HG03139 (cell line): Measurements from ENCODE around the gene TPRN.

Experiments used
- ATAC-seq: cut with Tn5 transposase; IDR thresholded peaks from one replicate; pipeline ENCODE4 v1.9.1; 2021; ENCODE audit not compliant: unreplicated experiment

TPRN gene

GRCh38 chr9:137212520-137212919 is 12.0 kb upstream of the TPRN start:
- ATAC-seq, result no peak

GRCh38 chr9:137211532-137211931 is 11.0 kb upstream of the TPRN start:
- ATAC-seq, result no peak

GRCh38 chr9:137206602-137207001 is 6.1 kb upstream of the TPRN start:
- no peak for ATAC-seq

GRCh38 chr9:137205126-137206069 is 4.9 kb upstream of the TPRN start, which contains the start of the genes NDOR1 and TMEM203:
NDOR1 (plus strand) TSS chr9:137205700; CDS start chr9:137205778, 78 bp downstream.
TMEM203 (minus strand) TSS chr9:137205648; CDS start chr9:137205414, 234 bp downstream.
- no peak for ATAC-seq

- ATAC-seq, result no peak
These were observed 4.2 kb upstream of the TPRN start for GRCh38 chr9:137204731-137205125.

GRCh38 chr9:137202966-137203365 is 2.4 kb upstream of the TPRN start:
- ATAC-seq, result no peak

GRCh38 chr9:137201205-137201868 is 796 bp upstream of the TPRN start:
- ATAC-seq, result no peak

GRCh38 chr9:137199411-137200121 is 975 bp downstream of the TPRN start:
- no peak for ATAC-seq

GRCh38 chr9:137198902-137199283 is 1.6 kb downstream of the TPRN start:
- ATAC-seq, result no peak

- ATAC-seq, result no peak
These were observed 2.3 kb downstream of the TPRN start for GRCh38 chr9:137198051-137198901.

GRCh38 chr9:137195525-137196220 is 4.9 kb downstream of the TPRN start:
- ATAC-seq, result no peak

GRCh38 chr9:137194909-137195308 is 5.6 kb downstream of the TPRN start:
- no peak for ATAC-seq

- no peak for ATAC-seq
These were observed 6.2 kb downstream of the TPRN start for GRCh38 chr9:137194388-137194787.

- ATAC-seq, result no peak
These were observed 6.8 kb downstream of the TPRN start for GRCh38 chr9:137193771-137194170.

GRCh38 chr9:137192859-137193258 is 7.7 kb downstream of the TPRN start:
- ATAC-seq, result no peak

- no peak for ATAC-seq
These were observed 8.1 kb downstream of the TPRN start for GRCh38 chr9:137192448-137192780.

GRCh38 chr9:137191691-137192447 is 8.7 kb downstream of the TPRN start:
- no peak for ATAC-seq

GRCh38 chr9:137191245-137191644 is 9.3 kb downstream of the TPRN start:
- ATAC-seq, result no peak

- ATAC-seq, result no peak
These were observed 10.2 kb downstream of the TPRN start for GRCh38 chr9:137190315-137190856.
